HEK293T (cell line): ENCODE data around the gene CARTPT.

ENCODE experiments used
- CTCF ChIA-PET: fragments of 350-600 bp; formaldehyde crosslinking; extraction: SDS; loops from one replicate; lab custom pipeline; 2021; ENCODE audit warnings: antibody characterized with exemption, inconsistent platforms; lab: Yijun Ruan, JAX
- POLR2A ChIA-PET: fragments of 350-600 bp; formaldehyde crosslinking; extraction: SDS; loops from one replicate; lab custom pipeline; 2020; ENCODE audit warnings: antibody characterized with exemption, inconsistent platforms; lab: Yijun Ruan, JAX
- DNase-seq: peaks from one replicate; pipeline ENCODE4 v3.0.0; 2012; ENCODE audit warnings: mixed read lengths; ENCODE audit errors: extremely low spot score
- ARNT ChIP-seq: fragments of 450-650 bp; IDR thresholded peaks from 2 replicates; pipeline ENCODE4 v1.6.1; 2017; ENCODE audit warnings: mild to moderate bottlenecking
- BHLHE40 ChIP-seq: fragments of 450-650 bp; IDR thresholded peaks from 2 replicates; pipeline ENCODE4 v1.6.1; 2016; ENCODE audit warnings: mild to moderate bottlenecking, moderate library complexity, borderline replicate concordance
- CTBP1 ChIP-seq: fragments of 450-650 bp; IDR thresholded peaks from 2 replicates; pipeline ENCODE4 v1.6.1; 2016; ENCODE audit warnings: borderline replicate concordance
- ELF4 ChIP-seq: fragments of 450-650 bp; IDR thresholded peaks from 2 replicates; pipeline ENCODE4 v1.6.1; 2017; ENCODE audit warnings: antibody characterized with exemption
- FOXA1 ChIP-seq: fragments of 450-650 bp; IDR thresholded peaks from 2 replicates; pipeline ENCODE4 v1.6.1; 2016; ENCODE audit warnings: mild to moderate bottlenecking
- FOXK2 ChIP-seq: fragments of 450-650 bp; IDR thresholded peaks from 2 replicates; pipeline ENCODE4 v1.6.1; 2016; ENCODE audit warnings: mild to moderate bottlenecking
- FOXM1 ChIP-seq: fragments of 450-650 bp; IDR thresholded peaks from 2 replicates; pipeline ENCODE4 v1.6.1; 2017; ENCODE audit warnings: mild to moderate bottlenecking, borderline replicate concordance
- HDGF ChIP-seq: fragments of 450-650 bp; IDR thresholded peaks from 2 replicates; pipeline ENCODE4 v1.6.1; 2017; ENCODE audit warnings: antibody characterized with exemption, borderline replicate concordance
- L3MBTL2 ChIP-seq: fragments of 450-650 bp; conservative IDR thresholded peaks from 2 replicates; pipeline ENCODE4 v1.6.1; 2016; ENCODE audit warnings: mild to moderate bottlenecking
- LEF1 ChIP-seq: fragments of 450-650 bp; IDR thresholded peaks from 2 replicates; pipeline ENCODE4 v1.6.1; 2017; ENCODE audit warnings: mild to moderate bottlenecking, borderline replicate concordance
- NFRKB ChIP-seq: fragments of 450-650 bp; IDR thresholded peaks from 2 replicates; pipeline ENCODE4 v1.6.1; 2016; ENCODE audit warnings: mild to moderate bottlenecking, moderate library complexity
- SP1 ChIP-seq: fragments of 450-650 bp; IDR thresholded peaks from 2 replicates; pipeline ENCODE4 v1.6.1; 2017
- SUZ12 ChIP-seq: fragments of 450-650 bp; IDR thresholded peaks from 2 replicates; pipeline ENCODE4 v1.6.1; 2016; ENCODE audit warnings: mild to moderate bottlenecking
- TARDBP ChIP-seq: fragments of 450-650 bp; IDR thresholded peaks from 2 replicates; pipeline ENCODE4 v1.6.1; 2016
- ZNF384 ChIP-seq: fragments of 450-650 bp; IDR thresholded peaks from 2 replicates; pipeline ENCODE4 v1.6.1; 2016
- TF ChIP-seq, protein P1 (sequence below): fragments of 450-650 bp; IDR thresholded peaks from 2 replicates; pipeline ENCODE4 v1.6.1; 2016

Gene CARTPT

DNA sequence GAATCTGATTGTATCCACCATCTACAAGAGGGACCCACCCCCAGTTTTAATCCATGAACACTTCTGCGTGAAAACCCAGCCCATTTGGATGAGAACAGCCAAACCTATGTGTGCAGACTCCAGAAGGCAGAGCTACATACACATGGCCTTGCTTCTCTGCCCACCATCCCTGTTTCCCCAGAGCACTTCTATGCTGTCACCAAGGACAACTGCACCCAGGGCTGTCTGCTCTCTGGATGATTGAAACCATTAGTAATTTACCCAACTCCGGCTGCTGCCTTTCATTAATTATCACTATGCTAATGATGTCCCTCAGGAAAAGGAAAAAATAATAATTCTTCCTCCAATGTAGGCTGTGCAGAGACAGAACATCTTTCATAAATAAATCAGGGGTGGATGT, 8.9 kb downstream of the CARTPT start:
- TF ChIP-seq ARNT: no peak
- no peak for TF ChIP-seq L3MBTL2
- TF ChIP-seq, protein P1, sequence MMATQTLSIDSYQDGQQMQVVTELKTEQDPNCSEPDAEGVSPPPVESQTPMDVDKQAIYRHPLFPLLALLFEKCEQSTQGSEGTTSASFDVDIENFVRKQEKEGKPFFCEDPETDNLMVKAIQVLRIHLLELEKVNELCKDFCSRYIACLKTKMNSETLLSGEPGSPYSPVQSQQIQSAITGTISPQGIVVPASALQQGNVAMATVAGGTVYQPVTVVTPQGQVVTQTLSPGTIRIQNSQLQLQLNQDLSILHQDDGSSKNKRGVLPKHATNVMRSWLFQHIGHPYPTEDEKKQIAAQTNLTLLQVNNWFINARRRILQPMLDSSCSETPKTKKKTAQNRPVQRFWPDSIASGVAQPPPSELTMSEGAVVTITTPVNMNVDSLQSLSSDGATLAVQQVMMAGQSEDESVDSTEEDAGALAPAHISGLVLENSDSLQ: no peak
- TF ChIP-seq FOXM1: no peak
- no peak for TF ChIP-seq CTBP1
- TF ChIP-seq FOXK2: no peak
- TF ChIP-seq ELF4: no peak
- no peak for TF ChIP-seq FOXA1
- TF ChIP-seq SP1: no peak
- no peak for TF ChIP-seq BHLHE40
- no peak for TF ChIP-seq ZNF384
- TF ChIP-seq TARDBP: no peak
- TF ChIP-seq NFRKB: no peak
- no peak for TF ChIP-seq HDGF
- DNase-seq: no peak
- ChIA-PET CTCF (interaction anchor here (0.9 kb wide), 1 partner anchor 30 kb away, joined by 4 read pairs; no protein-coding TSS in a partner anchor), POLR2A (no interaction called here)

DNA sequence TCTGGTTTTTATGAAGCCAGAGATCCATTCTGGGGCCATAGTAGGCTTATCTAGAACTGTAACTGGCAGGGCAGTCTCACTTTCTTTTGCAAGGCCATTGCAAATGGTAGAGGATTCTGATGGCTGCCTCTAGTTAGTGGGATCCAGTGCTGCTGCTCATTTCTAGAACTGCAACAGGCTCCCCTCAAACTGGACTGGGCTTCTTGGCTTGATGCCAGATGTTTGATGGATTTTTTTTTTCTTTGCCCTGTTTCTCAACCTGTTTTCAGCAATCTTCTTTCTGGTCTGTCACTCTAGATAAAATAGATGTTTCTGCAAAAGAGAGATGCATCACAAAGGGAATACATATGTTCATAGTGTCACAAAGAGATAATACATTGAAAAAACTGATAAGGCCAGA, 11.9 kb downstream of the CARTPT start:
- no peak for DNase-seq
- no peak for TF ChIP-seq SP1
- no peak for TF ChIP-seq SUZ12
- TF ChIP-seq HDGF: no peak
- no peak for TF ChIP-seq BHLHE40
- ChIA-PET CTCF (no interaction called here), POLR2A (no interaction called here)

DNA sequence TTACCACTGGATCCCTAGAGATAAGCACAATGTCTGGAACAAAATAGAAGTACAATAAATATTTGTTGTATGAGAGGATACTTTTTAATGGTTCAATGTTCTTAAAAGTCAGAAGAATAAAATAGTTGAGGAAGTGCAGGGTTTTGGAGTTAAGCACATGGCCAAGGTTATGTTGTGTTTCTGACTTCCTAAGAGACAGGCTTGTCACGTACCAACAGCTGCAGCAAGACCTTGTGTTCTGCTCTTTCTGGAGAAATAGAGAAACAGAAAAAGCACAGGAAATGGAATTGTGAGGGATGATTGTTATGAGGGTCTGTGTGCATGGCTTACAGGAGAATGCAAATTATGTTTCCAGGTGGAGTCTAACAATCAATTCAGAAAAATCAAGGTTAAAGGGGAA, 12.9 kb downstream of the CARTPT start:
- ChIA-PET CTCF (no interaction called here), POLR2A (no interaction called here)
- TF ChIP-seq HDGF: no peak
- no peak for TF ChIP-seq CTBP1
- no peak for TF ChIP-seq L3MBTL2
- no peak for TF ChIP-seq ELF4
- no peak for TF ChIP-seq SP1
- TF ChIP-seq BHLHE40: no peak
- no peak for TF ChIP-seq FOXA1
- TF ChIP-seq FOXM1: no peak
- no peak for DNase-seq

DNA sequence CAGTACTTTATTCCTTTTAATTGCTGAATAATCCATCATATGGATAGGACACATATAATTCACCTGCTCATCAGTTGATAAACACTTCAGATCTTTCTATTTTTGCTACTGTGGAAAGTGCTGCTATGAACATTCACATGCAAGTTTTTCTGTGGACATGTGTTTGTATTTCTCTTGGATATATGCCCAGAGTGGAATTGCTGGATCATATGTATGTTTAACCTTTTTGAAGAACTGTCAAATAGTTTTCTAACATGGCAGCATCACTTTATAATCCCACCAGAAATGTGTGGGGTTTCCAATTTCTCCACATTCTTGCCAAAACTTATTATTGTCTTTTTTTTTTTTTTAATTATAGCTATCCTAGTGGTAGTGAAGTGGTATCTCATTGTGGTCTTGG, 15.1 kb downstream of the CARTPT start:
- TF ChIP-seq L3MBTL2 (no peak), FOXA1 (no peak), CTBP1 (no peak), FOXM1 (no peak), ARNT (no peak), NFRKB (no peak), ZNF384 (no peak), ELF4 (no peak), BHLHE40 (no peak), SP1 (no peak), HDGF (no peak), SUZ12 (no peak), TARDBP (no peak), FOXK2 (no peak)
- TF ChIP-seq, protein P1: no peak
- no peak for DNase-seq
- ChIA-PET CTCF (no interaction called here), POLR2A (no interaction called here)

DNA sequence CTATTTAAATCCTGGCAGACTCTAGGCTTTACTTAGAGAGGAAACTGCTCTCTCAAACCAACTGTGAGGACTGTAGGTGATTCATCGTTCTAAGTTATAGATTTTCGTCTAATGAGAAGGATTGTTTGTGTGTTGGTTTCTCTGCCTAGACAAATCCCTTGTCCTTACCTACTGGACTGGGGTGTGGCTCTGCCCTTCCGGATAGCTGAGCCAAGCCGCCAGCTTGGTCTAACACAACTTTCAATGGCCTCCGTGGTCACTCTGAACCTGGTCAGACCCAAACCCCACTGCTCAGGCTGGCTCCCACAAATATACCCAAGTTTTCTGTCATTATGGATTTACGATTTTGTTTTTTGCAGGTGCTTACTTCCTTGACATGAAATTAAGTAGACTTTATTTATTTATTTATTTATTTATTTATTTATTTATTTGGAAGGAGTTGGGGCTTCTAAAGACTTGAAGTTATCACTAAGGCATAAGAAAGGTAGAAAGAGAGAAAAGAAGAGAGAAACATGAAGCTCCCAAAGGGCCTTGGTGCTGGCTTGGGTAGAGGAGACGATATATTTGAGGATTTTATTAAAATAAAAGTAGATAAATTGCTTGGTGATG, 19.0 kb downstream of the CARTPT start:
- ChIA-PET POLR2A (no interaction called here), CTCF (no interaction called here)

DNA sequence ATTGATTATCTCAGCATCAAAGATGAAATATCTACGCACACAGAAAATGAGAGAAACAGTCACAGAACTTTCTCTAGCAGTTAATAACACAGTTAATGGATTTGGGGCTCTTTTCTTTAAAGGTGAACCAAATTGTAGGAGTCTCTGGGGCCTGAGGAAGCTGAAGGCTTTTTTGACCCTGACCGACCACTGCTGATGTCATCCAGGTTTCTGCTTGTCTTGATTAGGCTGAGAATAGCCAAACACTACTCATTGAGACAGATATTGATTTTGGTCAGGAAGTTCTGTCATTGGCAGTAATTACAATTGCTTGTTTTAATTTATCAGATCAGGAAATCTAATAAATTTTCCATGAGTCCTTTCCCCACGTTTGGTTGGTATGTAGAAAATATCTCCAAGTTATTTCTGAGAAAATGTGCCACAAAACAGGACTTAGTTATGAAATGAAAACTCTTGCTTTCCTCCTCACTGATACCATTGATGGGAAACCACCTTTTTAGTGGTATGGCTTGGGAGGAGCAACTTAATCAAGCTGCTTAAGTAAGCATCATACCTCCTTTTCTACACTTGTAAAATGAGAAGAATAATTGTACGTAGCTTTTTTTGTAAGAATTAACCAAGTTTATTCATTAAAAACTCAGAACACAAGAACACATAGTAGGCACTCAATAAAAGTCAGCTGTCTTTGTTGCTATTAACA, 19.7 kb downstream of the CARTPT start:
- no peak for DNase-seq
- ChIA-PET CTCF (no interaction called here), POLR2A (no interaction called here)
- TF ChIP-seq BHLHE40: no peak

More for the DNA sequence above, 19.0 kb downstream of the CARTPT start:
- no peak for DNase-seq
- TF ChIP-seq CTBP1: no peak
- no peak for TF ChIP-seq TARDBP
- TF ChIP-seq, protein P1: no peak
- TF ChIP-seq HDGF: no peak
- TF ChIP-seq ARNT: no peak
- TF ChIP-seq NFRKB: no peak
- TF ChIP-seq FOXK2: no peak
- TF ChIP-seq BHLHE40: no peak
- no peak for TF ChIP-seq FOXA1
- TF ChIP-seq L3MBTL2: no peak
- TF ChIP-seq FOXM1: no peak
- no peak for TF ChIP-seq ELF4
- TF ChIP-seq SUZ12: no peak
- TF ChIP-seq SP1: no peak
- TF ChIP-seq LEF1: no peak
- no peak for TF ChIP-seq ZNF384
